Activated effector memory CD4-positive, alpha-beta T cell treated with anti-CD3 and anti-CD28 coated beads, Interleukin-2, amount 50 U/mL, for 16 hours (primary cell): ENCODE measurements around the gene OXT.

Experiments
- DNase-seq: peaks from one replicate; pipeline ENCODE4 v3.0.0-alpha.2; 2020

OXT gene

GRCh38 chr20:3115190-3116107 is 44.0 kb downstream of the OXT start:
- no peak for DNase-seq

DNA sequence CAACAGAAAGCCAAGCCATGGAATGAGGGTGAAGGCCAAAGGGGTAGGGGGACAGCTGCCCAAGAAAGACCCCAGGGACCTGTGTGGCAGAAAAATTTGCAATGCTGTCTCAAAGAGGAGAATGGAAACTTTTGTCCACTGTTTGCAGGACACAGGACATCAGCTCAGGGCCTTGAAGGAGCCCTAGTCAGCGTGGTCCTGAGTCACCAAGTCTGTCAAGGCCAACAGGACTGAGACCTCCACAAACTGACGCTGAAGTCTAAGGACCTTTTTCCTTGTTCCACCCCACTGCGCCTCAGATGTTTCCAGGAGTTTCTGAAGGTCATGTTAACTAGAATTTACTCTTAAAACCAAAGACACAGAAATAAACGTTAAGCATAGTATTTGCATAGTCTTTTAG is 44.9 kb downstream of the OXT start:
- no peak for DNase-seq

DNA sequence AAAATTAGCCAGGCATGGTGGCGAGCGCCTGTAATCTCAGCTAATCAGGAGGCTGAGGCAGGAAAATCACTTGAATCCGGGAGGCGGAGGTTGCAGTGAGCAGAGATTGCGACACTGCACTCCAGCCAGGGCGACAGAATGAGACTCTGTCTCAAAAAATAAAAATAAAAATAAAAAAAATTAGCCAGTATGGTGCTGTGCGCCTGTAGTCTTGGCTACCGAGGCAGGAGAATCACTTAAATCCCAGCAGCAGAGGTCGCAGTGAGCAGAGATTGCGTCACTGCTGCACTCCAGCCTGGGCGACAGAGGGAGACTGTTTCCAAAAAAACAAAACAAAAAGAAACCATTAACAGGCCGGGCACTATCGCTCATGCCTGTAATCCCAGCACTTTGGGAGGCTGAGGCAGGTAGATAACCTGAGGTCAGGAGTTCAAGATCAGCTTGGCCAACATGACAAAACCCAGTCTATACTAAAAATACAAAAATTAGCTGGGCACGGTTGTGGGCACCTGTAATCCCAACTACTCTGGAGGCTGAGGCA is 46.5 kb downstream of the OXT start:
- DNase-seq = peak; percentile 75

- DNase-seq = no peak
Observed at GRCh38 chr20:3119044-3119443, 47.6 kb downstream of the OXT start.

DNA sequence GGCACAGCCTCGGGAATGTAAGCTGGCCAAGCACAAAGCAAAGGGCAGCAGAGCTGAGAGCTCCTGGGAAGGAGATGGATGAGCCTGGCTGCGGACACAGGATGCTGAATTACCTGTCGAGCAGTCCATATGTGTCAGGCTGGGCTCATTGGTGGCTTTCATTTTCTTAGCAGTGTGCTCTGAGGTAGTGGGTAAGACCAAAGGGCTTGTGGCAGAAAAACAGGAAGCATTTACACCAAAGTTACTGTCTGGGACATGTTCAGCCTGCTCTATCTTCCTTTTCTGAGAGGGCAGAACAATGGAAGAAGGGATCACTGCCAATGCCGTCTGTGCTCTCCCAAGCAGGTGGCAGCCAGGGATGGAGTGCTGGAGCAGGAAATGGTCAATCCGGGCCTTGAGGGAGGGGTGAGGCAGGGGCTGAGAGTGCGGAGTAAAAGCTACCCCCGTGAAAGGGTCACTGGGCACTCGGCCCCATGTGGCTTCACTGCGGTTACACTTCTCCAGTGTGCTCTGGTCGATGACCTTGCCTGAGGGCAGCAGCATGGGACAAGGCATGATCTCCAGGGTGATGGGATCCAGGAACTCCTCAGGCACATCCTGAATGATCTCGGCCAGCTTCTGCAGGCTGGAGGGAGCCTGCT is 50.0 kb downstream of the OXT start:
- no peak for DNase-seq
